ENCODE data around the gene ZBTB5.
"Not testable (repeated sequence)": the region's sequence is repeated elsewhere in the genome, so short reads cannot be mapped to it uniquely, and the experiment has no call there.

Gene ZBTB5

GRCh38 chr9:37465249-37466036 lies at the start of gene ZBTB5:
ZBTB5 (minus strand) TSS chr9:37465450; CDS start chr9:37442551, 22,899 bp downstream.
- peak; percentile 99 for DNase-seq

DNA sequence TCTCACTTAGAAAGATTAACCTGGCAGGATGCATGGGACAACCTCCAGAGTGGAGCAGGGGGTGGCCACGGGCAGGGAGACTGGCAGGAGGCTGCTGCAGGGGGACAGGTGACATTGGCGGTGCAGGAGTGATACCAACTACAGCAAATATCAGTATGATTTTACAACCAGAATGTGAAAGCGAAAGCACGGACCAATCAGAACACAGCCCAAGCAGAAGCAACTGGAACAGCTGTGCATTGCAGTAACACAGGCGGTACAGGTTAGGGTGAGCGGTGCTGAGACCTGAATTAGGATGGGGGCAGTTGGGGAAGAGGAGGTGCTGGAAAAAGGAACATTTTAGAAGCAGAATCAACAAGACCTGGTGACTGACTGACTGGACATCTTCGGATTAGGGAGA lies 49.7 kb upstream of the ZBTB5 start:
- DNase-seq = no peak

DNA sequence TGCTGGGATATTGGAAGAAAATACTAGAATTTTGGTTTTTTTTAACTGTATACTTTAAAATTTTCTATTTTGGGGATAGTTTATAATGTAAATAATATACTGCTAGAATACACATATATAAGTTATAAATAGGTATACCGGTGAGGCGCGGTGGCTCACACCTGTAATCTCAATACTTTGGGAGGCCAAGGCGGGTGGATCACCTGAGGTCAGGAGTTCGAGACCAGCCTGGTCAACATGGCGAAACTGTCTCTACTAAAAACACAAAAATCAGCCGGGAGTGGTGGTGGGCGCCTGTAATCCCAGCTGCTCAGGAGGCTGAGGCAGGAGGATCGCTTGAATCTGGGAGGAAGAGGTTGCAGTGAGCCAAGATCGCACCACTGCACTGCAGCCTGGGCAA lies 49.2 kb upstream of the ZBTB5 start:
- DNase-seq = not testable (repeated sequence)

- DNase-seq = no peak
Observed at GRCh38 chr9:37512437-37512836, 47.2 kb upstream of the ZBTB5 start.

- DNase-seq = no peak
Observed at GRCh38 chr9:37511016-37512010, 46.1 kb upstream of the ZBTB5 start.

DNA sequence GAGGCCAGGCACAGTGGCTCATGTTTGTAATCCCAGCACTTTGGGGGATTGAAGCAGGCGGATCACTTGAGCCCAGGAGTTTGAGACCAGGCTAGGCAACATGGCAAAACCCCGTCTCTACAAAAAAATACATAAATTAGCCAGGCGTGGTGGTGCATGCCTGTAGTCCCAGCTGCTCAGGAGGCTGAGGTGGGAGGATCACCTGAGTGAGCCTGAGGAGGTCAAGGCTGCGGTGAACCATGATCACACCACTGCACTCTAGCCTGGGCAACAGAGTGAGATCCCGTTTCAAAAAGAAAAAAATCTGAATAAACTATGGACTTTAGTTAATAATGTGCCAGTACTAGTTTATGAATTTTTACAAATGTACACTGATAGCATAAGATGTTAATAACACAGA lies 44.8 kb upstream of the ZBTB5 start:
- not testable (repeated sequence) for DNase-seq

- no peak for DNase-seq
Observed at GRCh38 chr9:37509536-37509935, 44.3 kb upstream of the ZBTB5 start.

GRCh38 chr9:37508834-37509206 lies 43.6 kb upstream of the ZBTB5 start:
- no peak for DNase-seq

DNA sequence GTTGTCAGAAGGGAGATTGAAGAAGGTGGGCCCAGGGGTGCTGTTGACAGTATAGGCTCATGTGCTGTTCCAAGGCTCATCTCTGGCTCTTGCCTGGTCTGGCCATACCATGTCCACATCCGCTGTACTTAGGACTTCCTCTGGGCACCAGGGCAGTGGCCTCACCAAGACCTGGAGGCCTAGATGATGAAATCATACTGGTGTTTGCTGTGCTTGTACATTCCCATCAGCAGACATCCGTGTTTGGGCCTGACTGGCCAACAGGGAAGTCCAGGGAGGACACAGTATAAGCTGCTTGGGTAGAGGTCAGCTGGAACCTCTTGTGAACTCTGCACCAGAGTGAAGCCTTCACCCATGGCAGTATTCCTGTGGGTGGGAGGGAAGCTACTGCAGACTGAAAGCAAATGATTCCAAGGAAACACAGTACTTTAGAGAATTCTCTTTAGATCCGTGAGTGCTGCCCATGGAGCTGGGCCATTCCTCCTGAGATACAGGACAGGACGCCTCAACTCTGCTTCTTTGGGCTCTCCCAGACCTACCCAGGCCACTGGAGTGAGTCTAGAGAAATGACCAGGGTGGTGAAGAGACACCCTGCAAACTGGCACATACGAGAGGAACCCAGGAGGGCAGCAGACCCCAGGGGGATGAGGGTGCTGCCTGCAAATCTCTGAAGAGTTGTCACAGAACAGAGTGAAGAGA lies 43.0 kb upstream of the ZBTB5 start:
- no peak for DNase-seq

DNA sequence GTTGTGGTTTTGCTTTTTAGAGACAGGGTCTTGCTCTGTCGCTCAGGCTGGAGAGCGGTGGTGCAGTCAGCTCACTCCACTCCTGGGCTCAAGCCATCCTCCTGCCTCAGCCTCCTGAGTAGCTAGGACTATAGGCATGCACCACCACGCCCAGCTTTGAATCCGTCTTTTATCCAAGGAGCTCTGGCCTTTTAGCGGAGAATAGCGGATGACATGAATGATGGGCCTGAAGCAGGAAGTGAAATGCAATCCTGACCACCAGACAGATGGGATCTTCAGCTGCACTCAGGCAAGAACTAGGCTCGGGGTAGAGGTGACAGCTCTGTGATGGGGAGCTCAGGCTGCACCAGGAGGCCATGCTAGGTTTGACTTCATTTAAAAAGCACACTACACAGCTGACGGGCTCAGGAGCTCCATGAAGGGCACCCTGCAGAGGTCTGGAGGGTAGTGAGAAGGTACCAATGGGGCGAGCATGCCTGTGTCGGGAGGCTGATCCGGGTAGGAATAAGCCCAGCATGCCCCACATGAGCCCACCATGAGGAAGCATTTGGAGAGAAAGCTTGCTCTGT lies 42.4 kb upstream of the ZBTB5 start:
- no peak for DNase-seq

GRCh38 chr9:37504605-37505004 lies 39.4 kb upstream of the ZBTB5 start:
- no peak for DNase-seq

DNA sequence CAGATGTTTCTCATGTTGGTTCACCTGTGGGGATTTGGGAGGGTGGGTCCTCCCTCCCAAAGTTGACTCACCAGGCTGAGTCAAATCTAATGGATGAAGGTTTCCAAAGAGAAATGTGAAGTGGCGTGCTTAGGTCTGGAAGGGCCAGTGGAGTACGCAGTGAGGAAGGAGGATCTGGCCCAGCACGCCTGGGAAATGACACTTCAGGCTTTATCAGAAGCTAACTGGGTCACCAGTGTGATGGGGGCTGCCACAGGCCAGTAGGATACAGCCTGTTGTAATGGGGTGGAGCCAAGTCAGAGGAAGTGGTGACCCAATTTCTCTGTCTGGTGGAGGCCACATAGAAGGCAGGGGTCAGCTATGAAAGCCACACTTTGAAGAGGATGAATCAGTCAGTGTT lies 38.5 kb upstream of the ZBTB5 start:
- no peak for DNase-seq

GRCh38 chr9:37501957-37502596 lies 36.8 kb upstream of the ZBTB5 start:
- no peak for DNase-seq

GRCh38 chr9:37499297-37499696 lies 34.0 kb upstream of the ZBTB5 start:
- no peak for DNase-seq

- DNase-seq = no peak
Observed at GRCh38 chr9:37498457-37498856, 33.2 kb upstream of the ZBTB5 start.

DNA sequence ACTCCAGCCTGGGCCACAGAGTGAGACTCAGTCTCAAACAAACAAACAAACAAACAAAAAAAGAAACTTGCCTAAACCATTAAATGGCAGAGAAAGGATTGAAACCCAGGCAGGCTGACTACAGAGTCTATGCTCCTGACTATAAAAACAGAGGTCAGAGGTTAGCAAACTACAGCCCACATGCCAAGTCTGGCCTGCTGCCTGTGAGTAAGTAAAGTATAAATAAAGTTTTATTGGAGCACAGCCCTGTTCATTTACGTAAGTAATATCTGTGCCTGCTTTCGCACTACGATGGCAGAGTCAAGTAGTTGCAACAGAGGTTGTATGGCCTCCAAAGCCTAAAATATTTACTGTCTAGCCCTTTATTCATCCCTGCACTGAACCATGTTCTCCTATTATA lies 32.1 kb upstream of the ZBTB5 start:
- DNase-seq = no peak

- DNase-seq = no peak
Observed at GRCh38 chr9:37496020-37496419, 30.8 kb upstream of the ZBTB5 start.

DNA sequence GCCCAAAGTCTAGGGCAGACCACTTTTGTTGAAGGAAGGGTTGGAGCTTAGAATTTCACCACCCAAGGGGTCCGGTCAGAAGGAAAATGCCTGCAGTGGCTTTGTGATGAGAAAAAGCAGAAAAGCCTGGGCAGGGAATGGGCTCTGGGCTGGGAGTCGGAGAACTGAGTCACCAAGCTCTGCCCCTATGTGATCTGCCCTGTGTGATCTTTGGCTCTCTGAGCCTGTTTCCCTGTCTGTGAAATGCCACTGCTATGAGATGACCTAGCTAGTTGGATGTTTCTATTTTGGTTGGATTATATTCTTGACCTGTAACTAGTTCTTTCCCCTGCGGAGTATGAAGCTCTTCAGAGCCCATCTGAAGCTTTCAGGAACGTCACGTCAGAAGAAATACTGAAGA lies 30.3 kb upstream of the ZBTB5 start:
- no peak for DNase-seq

DNA sequence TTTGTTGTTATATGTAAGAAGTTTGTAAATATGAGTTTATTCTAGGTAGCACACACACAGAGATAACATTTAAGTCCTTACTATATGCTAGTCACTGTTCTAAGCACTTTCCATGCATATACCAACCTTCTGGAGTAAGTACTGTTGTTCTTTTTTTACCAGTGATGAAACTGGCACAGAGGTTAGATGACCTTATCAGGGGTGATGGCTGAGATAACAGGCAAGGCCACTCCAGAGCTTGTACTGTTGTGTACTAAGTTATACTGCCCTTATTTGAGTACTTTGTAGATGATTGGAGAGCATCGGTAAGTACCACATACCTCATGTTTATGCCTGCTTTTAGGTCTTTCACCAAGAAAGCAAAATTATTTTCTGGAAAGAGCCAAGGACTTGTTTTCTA lies 26.7 kb upstream of the ZBTB5 start:
- no peak for DNase-seq

- no peak for DNase-seq
Observed at GRCh38 chr9:37486616-37487548, 21.6 kb upstream of the ZBTB5 start.

- no peak for DNase-seq
Observed at GRCh38 chr9:37486256-37486615, 21.0 kb upstream of the ZBTB5 start.

Data from NCI-H2081 treated with DMSO at 0.1 percent for 48 hours (cell line).